Skeletal muscle tissue (tissue), 4 donors: ENCODE data around the gene CPLX1. TPM values are rescaled to one million over a fixed set of nuclear protein-coding genes. Genes with fewer than 3 reads are reported as not detected.

Experiments
- H3K27ac ChIP-seq: one replicate; pipeline ENCODE4 v1.7.0; 2013; ENCODE audit warnings: mild to moderate bottlenecking, low read depth, low read length, inconsistent platforms
- H3K27me3 ChIP-seq, 3 donors: one replicate each; pipeline ENCODE4 v1.7.0; 2013; ENCODE audit warnings: low read length in 3 of 3; ENCODE audit not compliant: control insufficient read depth in 3 of 3, insufficient read depth in 3 of 3
- H3K36me3 ChIP-seq, 3 donors: one replicate each; pipeline ENCODE4 v1.7.0; 2013; ENCODE audit warnings: low read length in 3 of 3; ENCODE audit not compliant: control insufficient read depth in 3 of 3, insufficient read depth in 3 of 3
- H3K4me1 ChIP-seq, 3 donors: one replicate each; pipeline ENCODE4 v1.7.0; 2013; ENCODE audit warnings: low read length in 3 of 3, mild to moderate bottlenecking in 3 of 3; ENCODE audit not compliant: control insufficient read depth in 3 of 3, insufficient read depth in 3 of 3
- H3K4me3 ChIP-seq, 3 donors: one replicate each; pipeline ENCODE4 v1.7.0; 2013; ENCODE audit warnings: low read length in 3 of 3
- H3K9ac ChIP-seq, 3 donors: one replicate each; pipeline ENCODE4 v1.7.0; 2013; ENCODE audit warnings: low read length in 3 of 3, mild to moderate bottlenecking in 3 of 3, moderate library complexity in 2 of 3, low read depth in 1 of 3
- H3K9me3 ChIP-seq, 3 donors: one replicate each; pipeline ENCODE4 v1.7.0; 2013; ENCODE audit warnings: low read length in 3 of 3; ENCODE audit not compliant: control insufficient read depth in 3 of 3
- total RNA-seq: library from RNA; depleted of rRNA; stranded (reverse); fragments of >200 nt; gene quantifications from one replicate; pipeline ENCODE4 v1.2.3, GENCODE V29; 2014
- donor health status: Osteomylitis.

The CPLX1 gene
- total RNA-seq, 1 donor from 2014 or later: not detected

- Histone ChIP-seq H3K4me3 (no peak overlapping the region), H3K4me1 (peaks cover 15 to 24% (median 23%) of the 10 kb centered on the region in 3 donors), H3K9ac (no peak overlapping the region), H3K36me3 (peaks cover 26 to 32% (median 27%) of the 10 kb centered on the region in 3 donors), H3K27me3 (no peaks in the 10 kb centered on the region), H3K27ac (no peak overlapping the region), H3K9me3 (no peaks in the 10 kb centered on the region)
Observed at GRCh38 chr4:772118-772517, 53.8 kb downstream of the CPLX1 start.

- H3K9me3 ChIP-seq: no peaks in the 10 kb centered on the region
- H3K4me3 ChIP-seq: no peak overlapping the region
- peak overlapping the region in 1 of 3 donors; percentile 4 for H3K9ac ChIP-seq
- H3K36me3 ChIP-seq: peaks cover 29 to 33% (median 32%) of the 10 kb centered on the region in 3 donors
- no peaks in the 10 kb centered on the region for H3K27me3 ChIP-seq
- peaks cover 16 to 24% (median 23%) of the 10 kb centered on the region in 3 donors for H3K4me1 ChIP-seq
- H3K27ac ChIP-seq: no peak overlapping the region
Observed at GRCh38 chr4:771464-771863, 54.5 kb downstream of the CPLX1 start.

- Histone ChIP-seq H3K27me3 (no peaks in the 10 kb centered on the region), H3K4me1 (peaks cover 16 to 23% (median 22%) of the 10 kb centered on the region in 3 donors), H3K36me3 (peaks cover 29 to 35% (median 34%) of the 10 kb centered on the region in 3 donors), H3K9ac (no peak overlapping the region), H3K27ac (no peak overlapping the region), H3K9me3 (no peaks in the 10 kb centered on the region), H3K4me3 (no peak overlapping the region)
Observed at GRCh38 chr4:770022-770421, 55.9 kb downstream of the CPLX1 start.

GRCh38 chr4:769511-769910 is 56.4 kb downstream of the CPLX1 start:
- Histone ChIP-seq H3K4me1 (peaks cover 16 to 20% (median 20%) of the 10 kb centered on the region in 3 donors), H3K36me3 (peaks cover 31 to 36% (median 33%) of the 10 kb centered on the region in 3 donors)

GRCh38 chr4:768995-769394 is 56.9 kb downstream of the CPLX1 start:
- no peak overlapping the region for H3K9ac ChIP-seq
- peaks cover 16 to 20% (median 17%) of the 10 kb centered on the region in 3 donors for H3K4me1 ChIP-seq
- peaks cover 30 to 35% (median 32%) of the 10 kb centered on the region in 3 donors for H3K36me3 ChIP-seq

More at GRCh38 chr4:769511-769910, 56.4 kb downstream of the CPLX1 start:
- Histone ChIP-seq H3K4me3 (no peak overlapping the region), H3K27me3 (no peaks in the 10 kb centered on the region), H3K9ac (no peak overlapping the region), H3K27ac (no peak overlapping the region), H3K9me3 (no peaks in the 10 kb centered on the region)

GRCh38 chr4:768076-768475 is 57.9 kb downstream of the CPLX1 start:
- Histone ChIP-seq H3K4me1 (peaks cover 10 to 13% (median 13%) of the 10 kb centered on the region in 3 donors), H3K36me3 (peaks cover 32 to 39% (median 34%) of the 10 kb centered on the region in 3 donors), H3K27me3 (no peaks in the 10 kb centered on the region), H3K9me3 (no peaks in the 10 kb centered on the region), H3K27ac (no peak overlapping the region), H3K4me3 (no peak overlapping the region), H3K9ac (no peak overlapping the region)

More at GRCh38 chr4:768995-769394, 56.9 kb downstream of the CPLX1 start:
- Histone ChIP-seq H3K27me3 (no peaks in the 10 kb centered on the region), H3K4me3 (no peak overlapping the region), H3K27ac (no peak overlapping the region), H3K9me3 (no peaks in the 10 kb centered on the region)

GRCh38 chr4:766559-767283 is 59.2 kb downstream of the CPLX1 start:
- no peaks in the 10 kb centered on the region for H3K9me3 ChIP-seq
- H3K27ac ChIP-seq: no peak overlapping the region
- H3K4me3 ChIP-seq: no peak overlapping the region
- peaks cover 1 to 7% (median 3%) of the 10 kb centered on the region in 3 donors for H3K4me1 ChIP-seq
- no peak overlapping the region for H3K9ac ChIP-seq
- peaks cover 38 to 46% (median 41%) of the 10 kb centered on the region in 3 donors for H3K36me3 ChIP-seq
- no peaks in the 10 kb centered on the region for H3K27me3 ChIP-seq

- Histone ChIP-seq H3K9ac (no peak overlapping the region), H3K27ac (no peak overlapping the region), H3K27me3 (no peaks in the 10 kb centered on the region), H3K9me3 (no peaks in the 10 kb centered on the region), H3K4me3 (no peak overlapping the region), H3K4me1 (peaks cover 0 to 3% (median 0%) of the 10 kb centered on the region in 3 donors), H3K36me3 (peaks cover 35 to 47% (median 44%) of the 10 kb centered on the region in 3 donors)
Observed at GRCh38 chr4:766152-766515, 59.8 kb downstream of the CPLX1 start.

GRCh38 chr4:764405-765169 is 61.3 kb downstream of the CPLX1 start:
- H3K4me3 ChIP-seq: no peak overlapping the region
- no peaks in the 10 kb centered on the region for H3K9me3 ChIP-seq
- no peak overlapping the region for H3K27ac ChIP-seq
- H3K27me3 ChIP-seq: no peaks in the 10 kb centered on the region
- H3K9ac ChIP-seq: no peak overlapping the region
- H3K36me3 ChIP-seq: peaks cover 38 to 49% (median 48%) of the 10 kb centered on the region in 3 donors
- peaks cover 3 to 8% (median 6%) of the 10 kb centered on the region in 3 donors for H3K4me1 ChIP-seq

GRCh38 chr4:763922-764321 is 62.0 kb downstream of the CPLX1 start:
- H3K9me3 ChIP-seq: no peaks in the 10 kb centered on the region
- H3K27me3 ChIP-seq: no peaks in the 10 kb centered on the region
- H3K9ac ChIP-seq: no peak overlapping the region
- H3K4me3 ChIP-seq: no peak overlapping the region
- H3K4me1 ChIP-seq: peaks cover 3 to 8% (median 6%) of the 10 kb centered on the region in 3 donors
- H3K36me3 ChIP-seq: peaks cover 38 to 43% (median 43%) of the 10 kb centered on the region in 3 donors
- no peak overlapping the region for H3K27ac ChIP-seq
